ENCODE results near the gene BORCS6. TPM values are rescaled to one million over a fixed set of nuclear protein-coding genes. Genes with fewer than 3 reads are reported as not detected.
"Not testable (repeated sequence)": the region's sequence is repeated elsewhere in the genome, so short reads cannot be mapped to it uniquely, and the experiment has no call there.

Gene BORCS6
- total RNA-seq, 2 experiments from 2014 or later, result 4.0 to 4.3 TPM

DNA sequence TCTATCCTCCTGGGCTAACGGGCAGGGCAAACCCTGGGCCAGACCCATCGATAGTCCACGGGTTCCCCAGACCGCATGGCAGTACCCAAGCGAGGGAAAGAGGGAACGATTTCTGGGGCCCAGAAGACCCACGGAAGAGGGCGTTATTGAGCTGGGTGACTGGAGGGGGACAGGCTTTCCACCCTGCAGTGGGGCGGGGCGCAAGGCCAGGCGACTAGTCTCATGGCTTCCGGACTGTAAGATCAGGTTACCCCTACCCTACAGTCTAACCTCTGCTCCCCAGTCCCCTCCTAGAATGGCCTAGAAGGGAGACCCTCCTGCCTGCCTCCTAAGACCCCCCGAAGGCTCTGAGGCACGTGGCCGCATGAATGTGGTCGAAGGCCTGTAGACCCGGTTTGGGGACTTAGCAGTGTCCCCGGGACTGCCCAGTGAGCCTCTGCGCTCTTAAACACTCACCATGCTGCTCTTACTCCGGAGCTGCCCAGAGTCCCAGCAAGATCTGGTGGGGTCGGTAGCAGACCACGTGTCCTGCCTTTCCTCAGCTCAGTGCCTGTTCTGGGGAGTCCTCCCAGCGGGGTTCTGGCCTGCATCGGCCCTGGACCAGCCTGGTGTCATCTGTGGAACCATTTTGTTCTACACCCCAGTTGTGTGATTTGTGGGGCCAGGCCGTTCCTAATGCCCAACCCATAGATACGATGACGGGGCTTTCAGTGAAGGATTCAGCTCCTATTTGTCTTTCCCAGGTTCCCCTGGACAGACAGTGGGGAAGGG is 33.6 kb upstream of the BORCS6 start:
- Mint-ChIP-seq H3K4me1 (ENCODE audit: low read depth) (peaks cover 37% of the 10 kb centered on the region), H3K27me3 (ENCODE audit: low read depth) (peaks cover 15% of the 10 kb centered on the region), H3K9me3 (no peaks in the 10 kb centered on the region), H3K4me3 (peak overlapping the region; percentile 96), H3K36me3 (ENCODE audit: low read depth) (peaks cover 32% of the 10 kb centered on the region), H3K27ac (peak overlapping the region; percentile 96)
- CTCF ChIA-PET, result interaction anchor here (0.9 to 6.6 kb wide), 8 partner anchors 15 to 104 kb away, joined by 3 to 55 read pairs (median 4); partner anchors contain the start of genes CTC1, PFAS and RANGRF
- intact Hi-C loops (cut with micrococcal nuclease), result loop anchor here (1.0 to 2.0 kb wide), 2 partner anchors 77 to 159 kb away; partner anchors contain the start of gene RPL26
- DNase-seq, result peak; percentile 77

- CTCF ChIA-PET, result interaction anchor here (0.6 to 6.6 kb wide), 11 partner anchors 14 to 104 kb away, joined by 3 to 55 read pairs (median 5); partner anchors contain the start of genes ALOXE3, BORCS6, CTC1 and PFAS
- intact Hi-C loops (cut with micrococcal nuclease), result loop anchor here (1.0 to 2.0 kb wide), 12 partner anchors 12 to 380 kb away; partner anchors contain the start of genes AURKB, CTC1, HES7 and RANGRF
- Mint-ChIP-seq H3K4me3 (peak overlapping the region; percentile 96), H3K36me3 (ENCODE audit: low read depth) (peaks cover 31% of the 10 kb centered on the region), H3K4me1 (ENCODE audit: low read depth) (peaks cover 37% of the 10 kb centered on the region), H3K9me3 (no peaks in the 10 kb centered on the region), H3K27ac (peak overlapping the region; percentile 96), H3K27me3 (ENCODE audit: low read depth) (peaks cover 15% of the 10 kb centered on the region)
- peak; percentile 94 for DNase-seq
Measured at GRCh38 chr17:8222630-8223355, 32.8 kb upstream of the BORCS6 start.

DNA sequence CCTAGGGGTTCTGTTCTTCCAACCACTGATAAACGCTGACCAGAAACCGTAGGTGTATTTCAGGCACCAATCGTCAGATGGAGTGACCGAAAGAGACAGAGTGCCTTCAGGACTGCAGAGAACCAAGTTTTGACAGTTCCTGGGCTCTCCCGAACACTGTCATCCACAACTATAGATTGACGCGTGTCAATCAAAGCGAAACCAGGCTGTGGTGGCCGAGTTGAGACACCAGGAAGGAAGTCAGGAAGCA is 32.3 kb upstream of the BORCS6 start:
- DNase-seq, result peak; percentile 86
- Mint-ChIP-seq H3K36me3 (ENCODE audit: low read depth) (peaks cover 26% of the 10 kb centered on the region), H3K4me3 (peak overlapping the region; percentile 96), H3K27ac (peak overlapping the region; percentile 96), H3K27me3 (ENCODE audit: low read depth) (peaks cover 15% of the 10 kb centered on the region), H3K4me1 (ENCODE audit: low read depth) (peaks cover 37% of the 10 kb centered on the region), H3K9me3 (no peaks in the 10 kb centered on the region)
- CTCF ChIA-PET, result interaction anchor here (0.6 to 6.6 kb wide), 8 partner anchors 25 to 103 kb away, joined by 3 to 55 read pairs (median 5); partner anchors contain the start of genes ALOXE3, BORCS6, CTC1 and PFAS
- intact Hi-C loops (cut with micrococcal nuclease), result loop anchor here (1.0 to 2.0 kb wide), 11 partner anchors 12 to 380 kb away; partner anchors contain the start of genes AURKB, CTC1, HES7 and RANGRF

- CTCF ChIA-PET, result interaction anchor here (0.6 to 6.6 kb wide), 10 partner anchors 11 to 147 kb away, joined by 3 to 55 read pairs (median 4); partner anchors contain the start of genes ALOXE3, AURKB, BORCS6 and CTC1
- H3K36me3 Mint-ChIP-seq (ENCODE audit: low read depth), result peaks cover 21% of the 10 kb centered on the region
- H3K27ac Mint-ChIP-seq, result peak overlapping the region; percentile 96
- peaks cover 15% of the 10 kb centered on the region for H3K27me3 Mint-ChIP-seq (ENCODE audit: low read depth)
- peaks cover 34% of the 10 kb centered on the region for H3K4me1 Mint-ChIP-seq (ENCODE audit: low read depth)
- intact Hi-C loops (cut with micrococcal nuclease), result loop anchor here (1.0 to 2.0 kb wide), 11 partner anchors 12 to 380 kb away; partner anchors contain the start of genes AURKB, CTC1, HES7 and RANGRF
- peak overlapping the region; percentile 96 for H3K4me3 Mint-ChIP-seq
- H3K9me3 Mint-ChIP-seq, result no peaks in the 10 kb centered on the region
- peak; percentile 95 for DNase-seq
Measured at GRCh38 chr17:8221663-8222379, 31.8 kb upstream of the BORCS6 start.

DNA sequence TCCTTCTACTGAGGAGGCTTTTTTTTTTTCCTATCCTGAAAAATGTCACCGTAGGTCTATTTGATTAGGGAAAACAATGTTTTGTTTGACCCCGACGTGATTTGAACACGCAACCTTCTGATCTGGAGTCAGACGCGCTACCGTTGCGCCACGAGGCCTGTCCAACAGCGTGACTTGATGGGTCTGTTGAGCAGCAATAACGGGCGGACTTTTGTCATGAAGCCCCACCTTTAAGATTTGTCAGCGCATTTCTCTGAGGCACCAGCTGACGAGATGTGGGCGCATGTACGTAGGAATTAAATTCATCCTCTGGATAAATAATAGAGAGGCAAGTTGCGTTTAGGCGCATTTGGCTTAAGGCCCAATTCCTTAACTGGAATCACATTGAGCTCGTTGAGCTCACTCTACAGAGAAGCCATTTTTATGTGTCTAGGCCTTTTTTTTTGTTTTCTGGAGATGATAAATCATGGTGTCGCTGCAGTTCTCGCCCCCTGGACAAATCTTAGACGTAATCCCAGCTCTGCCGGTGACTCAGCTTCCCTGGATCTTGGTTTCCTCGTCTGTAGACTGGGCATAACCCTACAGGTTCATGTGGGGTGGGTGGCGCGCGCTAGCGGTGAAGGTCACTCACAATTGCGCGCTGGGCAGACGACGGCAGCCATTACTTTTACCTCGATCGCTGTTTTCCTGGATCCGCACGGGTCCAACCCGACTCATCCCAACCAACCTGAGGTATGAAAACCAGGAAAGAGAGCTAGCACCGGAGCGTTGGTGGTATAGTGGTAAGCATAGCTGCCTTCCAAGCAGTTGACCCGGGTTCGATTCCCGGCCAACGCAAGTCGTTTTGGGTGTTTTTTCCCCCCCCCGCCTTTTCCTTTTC is 31.0 kb upstream of the BORCS6 start:
- Mint-ChIP-seq H3K36me3 (ENCODE audit: low read depth) (peaks cover 13% of the 10 kb centered on the region), H3K9me3 (no peaks in the 10 kb centered on the region), H3K4me3 (peak overlapping the region; percentile 96), H3K4me1 (ENCODE audit: low read depth) (peaks cover 26% of the 10 kb centered on the region), H3K27me3 (ENCODE audit: low read depth) (peaks cover 12% of the 10 kb centered on the region), H3K27ac (peak overlapping the region; percentile 96)
- CTCF ChIA-PET, result interaction anchor here (0.6 to 6.6 kb wide), 9 partner anchors 11 to 146 kb away, joined by 3 to 55 read pairs (median 5); partner anchors contain the start of genes ALOXE3, AURKB, BORCS6 and CTC1
- intact Hi-C loops (cut with micrococcal nuclease), result no loop called here
- DNase-seq, result peak; percentile 98

GRCh38 chr17:8214000-8214399 is 24.0 kb upstream of the BORCS6 start:
- CTCF ChIA-PET, result interaction anchor here (1.2 kb wide), 1 partner anchor 92 kb away, joined by 4 read pairs; no protein-coding TSS in a partner anchor
- intact Hi-C loops (cut with micrococcal nuclease), result not testable (repeated sequence)
- H3K36me3 Mint-ChIP-seq (ENCODE audit: low read depth), result peaks cover 12% of the 10 kb centered on the region

DNA sequence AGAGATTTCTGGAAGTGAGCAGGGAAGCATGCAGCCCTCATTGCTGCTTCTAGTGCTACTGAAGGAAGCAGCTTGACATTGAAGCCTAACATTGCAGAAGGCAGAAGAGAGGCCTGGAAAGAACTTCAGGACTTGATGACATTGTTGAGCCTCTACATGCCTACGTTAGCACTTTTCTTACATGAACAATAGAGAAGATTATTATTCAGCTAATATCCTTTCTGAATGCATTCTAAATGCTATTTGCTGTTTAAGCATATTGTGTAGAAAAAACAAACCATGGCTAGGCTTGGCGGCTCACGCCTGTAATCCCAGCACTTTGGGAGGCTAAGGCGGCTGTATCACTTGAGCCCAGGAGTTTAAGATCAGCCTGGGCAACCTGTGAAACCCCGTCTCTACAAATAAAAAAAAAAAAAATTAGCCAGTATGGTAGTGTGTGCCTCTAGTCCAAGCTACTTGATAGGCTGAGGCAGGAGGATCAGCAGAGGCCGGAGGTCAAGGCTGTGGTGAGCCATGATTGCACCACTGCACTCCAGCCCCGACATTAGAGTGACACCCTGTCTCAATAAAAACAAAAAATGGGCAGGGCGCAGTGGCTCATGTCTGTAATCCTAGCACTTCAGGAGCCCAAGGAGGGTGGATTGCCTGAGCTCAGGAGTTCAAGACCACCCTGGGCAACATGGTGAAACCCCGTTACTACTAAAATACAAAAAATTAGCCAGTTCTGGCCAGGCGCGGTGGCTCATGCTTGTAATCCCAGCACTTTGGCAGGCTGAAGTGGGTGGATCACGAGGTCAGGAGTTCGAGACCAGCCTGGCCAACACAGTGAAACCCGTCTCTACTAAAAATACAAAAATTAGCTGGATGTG is 22.6 kb upstream of the BORCS6 start:
- H3K27ac Mint-ChIP-seq, result no peak overlapping the region
- no peak for DNase-seq
- H3K4me3 Mint-ChIP-seq, result no peak overlapping the region
- CTCF ChIA-PET, result interaction anchor here (0.6 to 1.0 kb wide), 3 partner anchors 92 to 157 kb away, joined by 5 to 7 read pairs (median 5); no protein-coding TSS in a partner anchor
- peaks cover 23% of the 10 kb centered on the region for H3K36me3 Mint-ChIP-seq (ENCODE audit: low read depth)
- intact Hi-C loops (cut with micrococcal nuclease), result no loop called here
- no peaks in the 10 kb centered on the region for H3K9me3 Mint-ChIP-seq
- no peaks in the 10 kb centered on the region for H3K27me3 Mint-ChIP-seq (ENCODE audit: low read depth)
- peaks cover 13% of the 10 kb centered on the region for H3K4me1 Mint-ChIP-seq (ENCODE audit: low read depth)

More at GRCh38 chr17:8214000-8214399, 24.0 kb upstream of the BORCS6 start:
- H3K27me3 Mint-ChIP-seq (ENCODE audit: low read depth); H3K4me3 Mint-ChIP-seq; H3K27ac Mint-ChIP-seq; H3K9me3 Mint-ChIP-seq; DNase-seq: not testable (repeated sequence)
- peaks cover 12% of the 10 kb centered on the region for H3K4me1 Mint-ChIP-seq (ENCODE audit: low read depth)

DNA sequence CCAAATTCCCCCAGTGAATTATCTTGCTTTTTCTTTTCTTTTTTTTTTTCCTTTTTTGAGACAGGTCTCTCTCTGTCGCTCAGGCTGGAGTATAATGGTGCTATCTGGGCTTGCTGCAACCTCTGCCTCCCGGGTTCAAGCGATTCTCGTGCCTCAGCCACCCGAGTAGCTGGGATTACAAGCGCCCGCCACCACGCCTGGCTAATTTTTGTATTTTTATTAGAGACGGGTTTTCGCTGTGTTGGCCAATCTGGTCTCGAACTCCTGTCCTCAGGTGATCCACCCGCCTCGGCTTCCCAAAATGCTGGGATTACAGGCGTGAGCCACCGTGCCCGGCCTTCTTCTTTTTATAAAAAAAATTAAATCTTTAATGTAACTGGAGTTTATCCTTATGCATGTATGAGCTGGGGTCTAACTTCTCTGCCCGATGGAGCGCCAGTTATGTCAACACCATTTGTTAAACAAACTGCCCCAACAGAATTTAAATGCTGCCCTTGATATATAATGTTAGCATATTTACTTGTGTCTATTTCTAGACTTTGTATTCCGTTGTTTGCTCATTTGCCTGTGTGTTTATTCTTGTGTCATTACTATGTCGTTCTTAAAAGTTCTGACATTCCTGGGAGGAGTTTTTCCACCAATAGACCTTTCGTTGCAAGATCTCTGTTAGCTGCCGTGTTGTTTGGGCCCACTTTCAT is 20.9 kb upstream of the BORCS6 start:
- Mint-ChIP-seq H3K36me3 (ENCODE audit: low read depth) (peaks cover 40% of the 10 kb centered on the region), H3K27ac (peak overlapping the region; percentile 94), H3K4me1 (ENCODE audit: low read depth) (peaks cover 16% of the 10 kb centered on the region), H3K9me3 (no peaks in the 10 kb centered on the region), H3K4me3 (peak overlapping the region; percentile 99), H3K27me3 (ENCODE audit: low read depth) (no peaks in the 10 kb centered on the region)
- intact Hi-C loops (cut with micrococcal nuclease), result loop anchor here (1.0 kb wide), 3 partner anchors 11 to 19 kb away; no protein-coding TSS in a partner anchor
- DNase-seq, result no peak
- CTCF ChIA-PET, result interaction anchor here (1.0 to 1.8 kb wide), 3 partner anchors 10 to 23 kb away, joined by 3 to 7 read pairs (median 5); no protein-coding TSS in a partner anchor

GRCh38 chr17:8209907-8210760 is 20.2 kb upstream of the BORCS6 start, which contains the start of gene AURKB:
AURKB (minus strand) TSS chr17:8210575; CDS start chr17:8210224, 351 bp downstream.
- Mint-ChIP-seq H3K27me3 (ENCODE audit: low read depth) (no peaks in the 10 kb centered on the region), H3K36me3 (ENCODE audit: low read depth) (peaks cover 45% of the 10 kb centered on the region), H3K4me3 (peak within 1 kb of the TSS; percentile 99), H3K9me3 (no peaks in the 10 kb centered on the region), H3K4me1 (ENCODE audit: low read depth) (peaks cover 16% of the 10 kb centered on the region), H3K27ac (peak within 1 kb of the TSS; percentile 94)
- CTCF ChIA-PET, result interaction anchor here (0.6 to 1.8 kb wide), 5 partner anchors 11 to 91 kb away, joined by 3 to 7 read pairs (median 3); no protein-coding TSS in a partner anchor
- DNase-seq, result peak; percentile 98
- intact Hi-C loops (cut with micrococcal nuclease), result loop anchor here (1.0 kb wide), 3 partner anchors 10 to 18 kb away; no protein-coding TSS in a partner anchor

All from activated naive CD4-positive, alpha-beta T cell treated with anti-CD3 and anti-CD28 coated beads for 36 hours (primary cell).